H9 (cell line): ENCODE measurements around the gene GLOD4. TPM values are rescaled to one million over a fixed set of nuclear protein-coding genes. Genes with fewer than 3 reads are reported as not detected.

Experiments used
- DNase-seq: peaks from one replicate; pipeline ENCODE4 v3.0.0-alpha.2; 2017
- H2AFZ ChIP-seq: one replicate; pipeline ENCODE4 v1.6.1; 2013; ENCODE audit warnings: mild to moderate bottlenecking, low read length, control low read depth, moderate library complexity
- H2AK5ac ChIP-seq: 2 replicates; pipeline ENCODE4 v1.6.1; 2013; ENCODE audit warnings: low read length, control low read depth, mixed read lengths; ENCODE audit not compliant: insufficient read length
- H2BK120ac ChIP-seq: one replicate; pipeline ENCODE4 v1.6.1; 2013; ENCODE audit warnings: low read depth, mild to moderate bottlenecking, low read length, control low read depth, inconsistent platforms; ENCODE audit not compliant: poor library complexity, severe bottlenecking
- H2BK12ac ChIP-seq: 2 replicates; pipeline ENCODE4 v1.6.1; 2013; ENCODE audit warnings: low read length, control low read depth, mixed read lengths, low read depth; ENCODE audit not compliant: insufficient read length
- H2BK15ac ChIP-seq: 2 replicates; pipeline ENCODE4 v1.6.1; 2013; ENCODE audit warnings: low read depth, low read length, control low read depth
- H2BK20ac ChIP-seq: one replicate; pipeline ENCODE4 v1.6.1; 2013; ENCODE audit warnings: low read depth, mild to moderate bottlenecking, low read length, control low read depth, inconsistent platforms; ENCODE audit not compliant: poor library complexity, severe bottlenecking
- H2BK5ac ChIP-seq: 2 replicates; pipeline ENCODE4 v1.6.1; 2013; ENCODE audit warnings: low read length, control low read depth, mixed read lengths; ENCODE audit not compliant: insufficient read length
- H3K14ac ChIP-seq: 2 replicates; pipeline ENCODE4 v1.6.1; 2013; ENCODE audit warnings: low read length, control low read depth; ENCODE audit not compliant: insufficient read depth
- H3K18ac ChIP-seq: 2 replicates; pipeline ENCODE4 v1.6.1; 2013; ENCODE audit warnings: low read depth, mild to moderate bottlenecking, mixed read lengths, low read length, control low read depth; ENCODE audit not compliant: insufficient read length
- H3K23ac ChIP-seq: 2 replicates; pipeline ENCODE4 v1.6.1; 2013; ENCODE audit warnings: low read length, control low read depth, mixed read lengths, low read depth; ENCODE audit not compliant: insufficient read length
- H3K23me2 ChIP-seq: 2 replicates; pipeline ENCODE4 v1.6.1; 2013; ENCODE audit warnings: low read depth, mild to moderate bottlenecking, mixed read lengths, low read length, control low read depth; ENCODE audit not compliant: insufficient read length, poor library complexity, severe bottlenecking
- H3K27ac ChIP-seq: 2 replicates; pipeline ENCODE4 v1.5.1; 2013; ENCODE audit warnings: low read length, control low read depth, mixed read lengths, low read depth; ENCODE audit not compliant: insufficient read length
- H3K27me3 ChIP-seq: 2 replicates; pipeline ENCODE4 v1.6.1; 2013; ENCODE audit warnings: low read length, control low read depth, inconsistent platforms; ENCODE audit not compliant: insufficient read depth
- H3K4ac ChIP-seq: 2 replicates; pipeline ENCODE4 v1.6.1; 2013; ENCODE audit warnings: low read depth, mild to moderate bottlenecking, control low read depth, inconsistent platforms, low read length, moderate library complexity
- H3K4me1 ChIP-seq: 2 replicates; pipeline ENCODE4 v1.6.1; 2013; ENCODE audit warnings: low read length, control low read depth, inconsistent platforms; ENCODE audit not compliant: insufficient read depth
- H3K4me2 ChIP-seq: 2 replicates; pipeline ENCODE4 v1.6.1; 2013; ENCODE audit warnings: low read length, control low read depth, mixed read lengths; ENCODE audit not compliant: insufficient read length, insufficient read depth
- H3K56ac ChIP-seq: 2 replicates; pipeline ENCODE4 v1.6.1; 2013; ENCODE audit warnings: low read depth, mild to moderate bottlenecking, mixed read lengths, low read length, control low read depth; ENCODE audit not compliant: insufficient read length
- H3K79me1 ChIP-seq: 2 replicates; pipeline ENCODE4 v1.6.1; 2013; ENCODE audit warnings: low read depth, mild to moderate bottlenecking, moderate library complexity, low read length, control low read depth, inconsistent platforms; ENCODE audit not compliant: insufficient read depth, poor library complexity, severe bottlenecking
- H3K79me2 ChIP-seq: 2 replicates; pipeline ENCODE4 v1.6.1; 2013; ENCODE audit warnings: low read length, control low read depth, inconsistent platforms; ENCODE audit not compliant: insufficient read depth
- H3K9ac ChIP-seq: 2 replicates; pipeline ENCODE4 v1.6.1; 2013; ENCODE audit warnings: low read length, control low read depth, mixed read lengths; ENCODE audit not compliant: insufficient read length; ENCODE audit errors: extremely low read depth
- H3K9me3 ChIP-seq: one replicate; pipeline ENCODE4 v1.6.1; 2013; ENCODE audit warnings: low read depth, low read length, inconsistent platforms; ENCODE audit not compliant: control insufficient read depth
- H3T11ph ChIP-seq: one replicate; pipeline ENCODE4 v1.6.1; 2013; ENCODE audit warnings: mild to moderate bottlenecking, low read length, control low read depth, inconsistent platforms
- H4K20me1 ChIP-seq: one replicate; pipeline ENCODE4 v1.6.1; 2013; ENCODE audit not compliant: control insufficient read depth, insufficient read length, insufficient read depth
- H4K5ac ChIP-seq: 2 replicates; pipeline ENCODE4 v1.6.1; 2013; ENCODE audit warnings: low read depth, mild to moderate bottlenecking, mixed read lengths, low read length, control low read depth; ENCODE audit not compliant: insufficient read length
- H4K8ac ChIP-seq: replicated peaks from 2 replicates; pipeline ENCODE4 v1.6.1; 2013; ENCODE audit warnings: low read length, control low read depth, mixed read lengths, low read depth; ENCODE audit not compliant: insufficient read length
- H4K91ac ChIP-seq: 2 replicates; pipeline ENCODE4 v1.6.1; 2013; ENCODE audit warnings: low read depth, mild to moderate bottlenecking, moderate library complexity, mixed read lengths, low read length, control low read depth; ENCODE audit not compliant: insufficient read length
- H3K27ac Mint-ChIP-seq, 3 experiments: 2 replicates in 2 of 3; 3 replicates in 1 of 3; pipeline ENCODE4 v1.8.0; 2020 to 2021; ENCODE audit warnings: mixed read lengths in 3 of 3, mild to moderate bottlenecking in 1 of 3, moderate library complexity in 1 of 3
- H3K27me3 Mint-ChIP-seq: 2 replicates; pipeline ENCODE4 v1.8.0; 2021; ENCODE audit warnings: low read depth, mild to moderate bottlenecking, moderate library complexity, mixed read lengths
- H3K36me3 Mint-ChIP-seq, 3 experiments: 2 replicates in 2 of 3; 3 replicates in 1 of 3; pipeline ENCODE4 v1.8.0; 2020 to 2021; ENCODE audit warnings: low read depth in 3 of 3, mixed read lengths in 3 of 3; ENCODE audit not compliant: insufficient read depth in 1 of 3
- H3K4me1 Mint-ChIP-seq, 2 experiments: 2 replicates each; pipeline ENCODE4 v1.8.0; 2020; ENCODE audit warnings: mixed read lengths in 2 of 2
- H3K4me3 Mint-ChIP-seq, 2 experiments: 2 replicates in 1 of 2; 3 replicates in 1 of 2; pipeline ENCODE4 v1.8.0; 2020 to 2021; ENCODE audit warnings: mild to moderate bottlenecking in 2 of 2, mixed read lengths in 2 of 2, moderate library complexity in 1 of 2
- H3K9me3 Mint-ChIP-seq, 2 experiments: 2 replicates in 1 of 2; 3 replicates in 1 of 2; pipeline ENCODE4 v1.8.0; 2020; ENCODE audit warnings: mild to moderate bottlenecking in 2 of 2, mixed read lengths in 2 of 2, moderate library complexity in 1 of 2
- WGBS: extraction: QIAGEN DNeasy Blood & Tissue Kit; methylation state at CpG from one replicate; pipeline ENCODE4 v1.1.7; 2013; ENCODE audit warnings: missing lambda C conversion rate, low lambda C conversion rate, mixed read lengths; ENCODE audit not compliant: insufficient read length; ENCODE audit errors: extremely low coverage; 5-methylcytosine and 5-hydroxymethylcytosine counted together
- total RNA-seq: library from RNA; stranded (reverse); gene quantifications from 2 replicates; pipeline ENCODE4 v1.2.1, GENCODE V29; 2021
- TF ChIP-seq, protein P1 (sequence below): fragments of 200-600 bp; sonication (generic); conservative IDR thresholded peaks from 3 replicates; pipeline ENCODE4 v1.8.0; 2021; ENCODE audit warnings: antibody characterized with exemption, mild to moderate bottlenecking

The GLOD4 gene
- total RNA-seq, 1 experiment from 2014 or later, result 106 TPM

DNA sequence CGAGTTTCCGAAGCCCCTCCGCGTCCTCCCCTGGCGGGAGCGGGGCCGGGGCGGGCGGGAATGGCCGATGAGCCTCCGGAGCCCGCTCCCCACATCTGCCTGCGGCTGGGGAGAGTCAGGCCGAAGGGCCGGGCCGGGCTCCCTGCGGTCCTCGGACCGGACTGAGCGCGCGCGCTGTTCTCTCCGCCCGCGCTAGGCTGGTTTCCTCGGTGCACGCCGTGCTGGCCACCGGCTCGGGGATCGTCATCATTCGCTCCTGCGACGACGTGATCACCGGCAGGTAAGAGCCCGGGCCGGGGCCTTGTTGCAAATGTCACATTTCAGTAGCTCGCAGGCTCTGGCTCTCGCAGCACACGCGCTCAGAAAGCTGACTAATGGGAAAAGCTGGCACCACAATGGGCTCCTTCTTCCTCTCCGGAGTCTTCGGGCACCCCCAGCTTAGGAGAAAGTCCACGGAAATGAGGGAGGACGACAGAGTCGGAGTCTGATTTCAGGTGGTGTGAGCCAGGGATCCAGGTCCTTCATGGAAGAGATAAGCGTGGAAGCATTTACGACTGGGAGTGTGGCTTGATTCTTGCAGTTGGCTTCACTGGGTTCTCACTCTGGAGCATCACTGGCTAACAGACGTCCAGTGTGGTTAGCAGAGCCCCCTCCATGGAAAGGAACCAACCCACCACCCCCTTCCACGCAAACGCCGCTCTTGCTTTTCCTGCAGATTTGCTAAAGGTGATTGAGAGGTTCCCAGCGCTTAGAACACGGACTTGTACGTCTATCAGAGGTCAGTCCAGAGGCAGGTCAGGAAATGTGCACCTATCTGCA lies 49.0 kb downstream of the GLOD4 start:
- Histone ChIP-seq H3K4ac (no peak overlapping the region), H2BK5ac (no peak overlapping the region), H3K4me1 (no peaks in the 10 kb centered on the region), H3K79me1 (no peaks in the 10 kb centered on the region), H2AK5ac (no peak overlapping the region), H3K18ac (peak overlapping the region; percentile 32), H4K5ac (no peak overlapping the region), H3K23ac (no peak overlapping the region), H2BK120ac (no peak overlapping the region), H3K79me2 (no peaks in the 10 kb centered on the region), H3K9me3 (no peaks in the 10 kb centered on the region), H3K23me2 (peaks cover 6% of the 10 kb centered on the region), H3K14ac (peak overlapping the region; percentile 73; the same call in 1 of the 2 replicates), H3K27ac (no peak overlapping the region), H2AFZ (no peak overlapping the region), H3K4me2 (peak overlapping the region; percentile 87), H3T11ph (no peak overlapping the region), H3K27me3 (no peaks in the 10 kb centered on the region), H4K91ac (no peak overlapping the region), H2BK15ac (no peak overlapping the region), H4K20me1 (no peaks in the 10 kb centered on the region), H3K56ac (no peak overlapping the region), H2BK20ac (no peak overlapping the region), H2BK12ac (no peak overlapping the region), H3K9ac (peak overlapping the region; percentile 52), H4K8ac (no peak overlapping the region)
- H3K36me3 Mint-ChIP-seq, result peaks cover 25 to 46% (median 34%) of the 10 kb centered on the region in 3 experiments
- WGBS, result no CpG with 5 or more reads among the region's 57 CpGs
- peaks cover 8 to 23% of the 10 kb centered on the region in 2 experiments for H3K4me1 Mint-ChIP-seq
- no peaks in the 10 kb centered on the region for H3K9me3 Mint-ChIP-seq
- peak overlapping the region; percentile 89 to 94 for H3K4me3 Mint-ChIP-seq
- TF ChIP-seq, protein P1, sequence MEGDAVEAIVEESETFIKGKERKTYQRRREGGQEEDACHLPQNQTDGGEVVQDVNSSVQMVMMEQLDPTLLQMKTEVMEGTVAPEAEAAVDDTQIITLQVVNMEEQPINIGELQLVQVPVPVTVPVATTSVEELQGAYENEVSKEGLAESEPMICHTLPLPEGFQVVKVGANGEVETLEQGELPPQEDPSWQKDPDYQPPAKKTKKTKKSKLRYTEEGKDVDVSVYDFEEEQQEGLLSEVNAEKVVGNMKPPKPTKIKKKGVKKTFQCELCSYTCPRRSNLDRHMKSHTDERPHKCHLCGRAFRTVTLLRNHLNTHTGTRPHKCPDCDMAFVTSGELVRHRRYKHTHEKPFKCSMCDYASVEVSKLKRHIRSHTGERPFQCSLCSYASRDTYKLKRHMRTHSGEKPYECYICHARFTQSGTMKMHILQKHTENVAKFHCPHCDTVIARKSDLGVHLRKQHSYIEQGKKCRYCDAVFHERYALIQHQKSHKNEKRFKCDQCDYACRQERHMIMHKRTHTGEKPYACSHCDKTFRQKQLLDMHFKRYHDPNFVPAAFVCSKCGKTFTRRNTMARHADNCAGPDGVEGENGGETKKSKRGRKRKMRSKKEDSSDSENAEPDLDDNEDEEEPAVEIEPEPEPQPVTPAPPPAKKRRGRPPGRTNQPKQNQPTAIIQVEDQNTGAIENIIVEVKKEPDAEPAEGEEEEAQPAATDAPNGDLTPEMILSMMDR, result no peak
- H3K27ac Mint-ChIP-seq, result peak overlapping the region in 2 of 3 experiments; percentile 22 to 52; a peak in 3 of 7 replicates
- DNase-seq, result no peak
- H3K27me3 Mint-ChIP-seq, result peaks cover 7% of the 10 kb centered on the region
